WTC11 (cell line): ENCODE data around the gene NDUFS5. TPM values are rescaled to one million over a fixed set of nuclear protein-coding genes. Genes with fewer than 3 reads are reported as not detected.

Source experiments
- ATAC-seq: fragments of 200-7000 bp; cut with Tn5 transposase; 2 replicates; pipeline ENCODE4 v1.10.0; 2021; ENCODE audit warnings: mild to moderate bottlenecking, moderate library complexity
- CTCF ChIA-PET: fragments of 300-600 bp; sonication (Branson Sonifier 250); formaldehyde crosslinking; loops from one replicate; lab custom pipeline; 2021; ENCODE audit warnings: antibody characterized with exemption; lab: Charles Lee
- POLR2A ChIA-PET: fragments of 350-600 bp; sonication (Branson Sonifier 250); formaldehyde crosslinking; loops from one replicate; lab custom pipeline; 2021; ENCODE audit warnings: antibody characterized with exemption; lab: Charles Lee
- DNase-seq: peaks from one replicate; pipeline ENCODE4 v3.0.0; 2021; ENCODE audit warnings: low spot score
- H3K27ac Mint-ChIP-seq: 2 replicates; pipeline ENCODE4 v1.8.0; 2021; ENCODE audit warnings: mixed read lengths
- H3K27me3 Mint-ChIP-seq: 2 replicates; pipeline ENCODE4 v1.8.0; 2021; ENCODE audit warnings: low read depth, mild to moderate bottlenecking, moderate library complexity, mixed read lengths
- H3K36me3 Mint-ChIP-seq: 2 replicates; pipeline ENCODE4 v1.8.0; 2021; ENCODE audit warnings: mixed read lengths
- H3K4me1 Mint-ChIP-seq: 2 replicates; pipeline ENCODE4 v1.8.0; 2022; ENCODE audit warnings: mixed read lengths
- H3K4me3 Mint-ChIP-seq: 2 replicates; pipeline ENCODE4 v1.8.0; 2021; ENCODE audit warnings: mild to moderate bottlenecking, moderate library complexity, mixed read lengths
- H3K9me3 Mint-ChIP-seq: 2 replicates; pipeline ENCODE4 v1.8.0; 2021; ENCODE audit warnings: mixed read lengths
- AFF4 ChIP-seq: sonication (generic); formaldehyde crosslinking; IDR thresholded peaks from 2 replicates; pipeline ENCODE4 v1.8.1; 2023; ENCODE audit warnings: mild to moderate bottlenecking, missing genetic modification reagents, borderline replicate concordance
- CBFB ChIP-seq: sonication (generic); formaldehyde crosslinking; IDR thresholded peaks from 2 replicates; pipeline ENCODE4 v1.8.1; 2022; ENCODE audit warnings: mild to moderate bottlenecking, low read depth, missing genetic modification reagents
- CREB1 ChIP-seq: sonication (generic); formaldehyde crosslinking; IDR thresholded peaks from 2 replicates; pipeline ENCODE4 v1.8.0; 2023; ENCODE audit warnings: mild to moderate bottlenecking, missing genetic modification reagents
- E2F4 ChIP-seq: sonication (generic); formaldehyde crosslinking; IDR thresholded peaks from 2 replicates; pipeline ENCODE4 v1.8.1; 2022; ENCODE audit warnings: low read depth, mild to moderate bottlenecking, moderate library complexity, missing genetic modification reagents, borderline replicate concordance
- HMGXB4 ChIP-seq: sonication (generic); formaldehyde crosslinking; IDR thresholded peaks from 2 replicates; pipeline ENCODE4 v1.8.1; 2023; ENCODE audit warnings: mild to moderate bottlenecking, moderate library complexity, missing genetic modification reagents
- MLX ChIP-seq: sonication (generic); formaldehyde crosslinking; IDR thresholded peaks from 2 replicates; pipeline ENCODE4 v1.8.1; 2023; ENCODE audit warnings: mild to moderate bottlenecking, missing genetic modification reagents, moderate library complexity
- NFYB ChIP-seq: sonication (generic); formaldehyde crosslinking; conservative IDR thresholded peaks from 2 replicates; pipeline ENCODE4 v1.8.0; 2022; ENCODE audit warnings: low read depth, missing genetic modification reagents
- OVOL2 ChIP-seq: fragments of 250-450 bp; sonication (Bioruptor Pico); IDR thresholded peaks from 2 replicates; pipeline ENCODE4 v1.9.0; 2021; ENCODE audit warnings: mild to moderate bottlenecking, borderline replicate concordance
- USF1 ChIP-seq: sonication (generic); formaldehyde crosslinking; IDR thresholded peaks from 2 replicates; pipeline ENCODE4 v1.8.0; 2022; ENCODE audit warnings: mild to moderate bottlenecking, missing genetic modification reagents
- USF2 ChIP-seq: sonication (generic); formaldehyde crosslinking; IDR thresholded peaks from 2 replicates; pipeline ENCODE4 v1.8.1; 2023; ENCODE audit warnings: mild to moderate bottlenecking, missing genetic modification reagents, moderate library complexity
- ZBTB21 ChIP-seq: sonication (generic); formaldehyde crosslinking; IDR thresholded peaks from 2 replicates; pipeline ENCODE4 v1.8.1; 2023; ENCODE audit warnings: mild to moderate bottlenecking, missing genetic modification reagents, borderline replicate concordance
- ZNF219 ChIP-seq: sonication (generic); formaldehyde crosslinking; IDR thresholded peaks from 2 replicates; pipeline ENCODE4 v1.8.0; 2023; ENCODE audit warnings: missing genetic modification reagents, mild to moderate bottlenecking, borderline replicate concordance
- ZNF425 ChIP-seq: fragments of 250-450 bp; sonication (Bioruptor Pico); conservative IDR thresholded peaks from 2 replicates; pipeline ENCODE4 v1.9.0; 2021; ENCODE audit warnings: mild to moderate bottlenecking
- ZNF532 ChIP-seq: fragments of 250-450 bp; sonication (Bioruptor Pico); IDR thresholded peaks from 2 replicates; pipeline ENCODE4 v1.9.0; 2021; ENCODE audit warnings: mild to moderate bottlenecking, borderline replicate concordance
- total RNA-seq: library from RNA; stranded (reverse); gene quantifications from 3 replicates; pipeline ENCODE4 v1.2.3, GENCODE V29; 2021

Gene NDUFS5
- total RNA-seq, 1 experiment from 2014 or later: 402 TPM

- TF ChIP-seq ZNF532: no peak
- no peak for TF ChIP-seq HMGXB4 (CRISPR knock-in tag)
- no peak for TF ChIP-seq CBFB
- TF ChIP-seq ZBTB21 (CRISPR knock-in tag): no peak
- no peak for TF ChIP-seq CREB1 (CRISPR knock-in tag)
- TF ChIP-seq, all 79 proteins: peak for 0
These were observed 3.0 kb upstream of the NDUFS5 start (continued) for GRCh38 chr1:39023140-39023539.

GRCh38 chr1:39026866-39027507 lies 837 bp downstream of the NDUFS5 start:
- peaks cover 3% of the 10 kb centered on the region; the same call in 1 of the 2 replicates for H3K27me3 Mint-ChIP-seq
- POLR2A ChIA-PET: interaction anchor here (0.5 to 1.6 kb wide), 8 partner anchors 8 to 154 kb away, joined by 3 to 15 read pairs (median 6); partner anchors contain the start of genes AKIRIN1 and MYCBP
- peaks cover 34% of the 10 kb centered on the region for H3K36me3 Mint-ChIP-seq
- no peak for TF ChIP-seq AFF4 (CRISPR knock-in tag)
- TF ChIP-seq MLX (CRISPR knock-in tag): no peak
- TF ChIP-seq OVOL2: no peak
- TF ChIP-seq CBFB: no peak
- TF ChIP-seq, all 79 proteins: peak for 0
- DNase-seq: no peak
- ATAC-seq: no peak
- peaks cover 9% of the 10 kb centered on the region for H3K4me1 Mint-ChIP-seq
- H3K27ac Mint-ChIP-seq: peak overlapping the region; percentile 100
- H3K9me3 Mint-ChIP-seq: peaks cover 5% of the 10 kb centered on the region
- CTCF ChIA-PET: interaction anchor here (0.7 to 1.6 kb wide), 9 partner anchors 11 to 134 kb away, joined by 3 to 8 read pairs (median 5); no protein-coding TSS in a partner anchor
- H3K4me3 Mint-ChIP-seq: peak overlapping the region; percentile 94

GRCh38 chr1:39034114-39034654 lies 8.0 kb downstream of the NDUFS5 start:
- no peak overlapping the region for H3K27ac Mint-ChIP-seq
- CTCF ChIA-PET: interaction anchor here (0.6 to 0.7 kb wide), 2 partner anchors 34 to 1240 kb away, joined by 3 to 4 read pairs; no protein-coding TSS in a partner anchor
- no peaks in the 10 kb centered on the region for H3K9me3 Mint-ChIP-seq
- DNase-seq: no peak
- H3K4me1 Mint-ChIP-seq: no peaks in the 10 kb centered on the region
- POLR2A ChIA-PET: interaction anchor here (0.7 to 1.5 kb wide), 3 partner anchors 8 to 189 kb away, joined by 3 to 6 read pairs (median 3); partner anchors contain the start of gene NDUFS5
- no peak for ATAC-seq
- H3K27me3 Mint-ChIP-seq: no peaks in the 10 kb centered on the region
- no peak overlapping the region for H3K4me3 Mint-ChIP-seq
- peaks cover 66% of the 10 kb centered on the region for H3K36me3 Mint-ChIP-seq
- TF ChIP-seq ZNF425: no peak
- no peak for TF ChIP-seq USF1 (CRISPR knock-in tag)
- TF ChIP-seq NFYB (CRISPR knock-in tag): no peak
- no peak for TF ChIP-seq E2F4
- no peak for TF ChIP-seq USF2
- TF ChIP-seq CBFB: no peak
- TF ChIP-seq ZNF219 (CRISPR knock-in tag): no peak
